Upper lobe of left lung (tissue), 4 donors: ENCODE results near the gene LMOD1.

ENCODE experiments used
- EP300 ChIP-seq, 4 donors: sonication (generic); formaldehyde crosslinking; IDR thresholded peaks; one replicate each; pipeline ENCODE4 v1.5.1; 2017; ENCODE audit warnings: antibody characterized with exemption in 4 of 4, control low read depth in 2 of 4
- POLR2A ChIP-seq, 4 donors: fragments of 450-650 bp; IDR thresholded peaks; one replicate each; pipeline ENCODE4 v1.5.1; 2016 to 2017; ENCODE audit warnings: antibody characterized with exemption in 4 of 4, mild to moderate bottlenecking in 2 of 4
- TF ChIP-seq, protein P1 (sequence below), 6 experiments: fragments of 450-650 bp in 4 of 6; fragments of 200-600 bp in 2 of 6; sonication (generic) in 2 of 6; IDR thresholded peaks; one replicate each; pipeline ENCODE4 v1.5.1; 2016 to 2019; ENCODE audit warnings: antibody characterized with exemption in 6 of 6

DNA sequence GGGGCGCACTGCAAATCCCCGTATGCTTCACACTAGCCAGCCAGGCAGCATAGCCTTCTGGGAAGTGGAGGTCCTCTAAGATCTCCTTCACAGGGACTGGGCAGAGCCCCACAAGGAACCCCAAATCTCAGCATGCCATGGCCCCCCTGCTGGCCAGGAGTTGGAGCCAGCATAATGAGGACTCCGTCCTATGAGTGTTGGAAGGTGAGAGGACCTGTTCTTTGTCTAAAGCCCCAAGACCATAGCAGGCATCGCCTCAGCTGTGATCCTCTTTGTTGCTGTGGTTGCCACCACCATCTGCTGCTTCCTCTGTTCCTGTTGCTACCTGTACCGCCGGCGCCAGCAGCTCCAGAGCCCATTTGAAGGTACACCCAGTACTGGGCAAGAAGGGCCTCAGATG lies 56.1 kb downstream of the LMOD1 start:
- TF ChIP-seq POLR2A (IDR thresholded peaks at IDR 0.05) (no peak), EP300 (IDR thresholded peaks at IDR 0.05) (no peak)
- TF ChIP-seq, protein P1, sequence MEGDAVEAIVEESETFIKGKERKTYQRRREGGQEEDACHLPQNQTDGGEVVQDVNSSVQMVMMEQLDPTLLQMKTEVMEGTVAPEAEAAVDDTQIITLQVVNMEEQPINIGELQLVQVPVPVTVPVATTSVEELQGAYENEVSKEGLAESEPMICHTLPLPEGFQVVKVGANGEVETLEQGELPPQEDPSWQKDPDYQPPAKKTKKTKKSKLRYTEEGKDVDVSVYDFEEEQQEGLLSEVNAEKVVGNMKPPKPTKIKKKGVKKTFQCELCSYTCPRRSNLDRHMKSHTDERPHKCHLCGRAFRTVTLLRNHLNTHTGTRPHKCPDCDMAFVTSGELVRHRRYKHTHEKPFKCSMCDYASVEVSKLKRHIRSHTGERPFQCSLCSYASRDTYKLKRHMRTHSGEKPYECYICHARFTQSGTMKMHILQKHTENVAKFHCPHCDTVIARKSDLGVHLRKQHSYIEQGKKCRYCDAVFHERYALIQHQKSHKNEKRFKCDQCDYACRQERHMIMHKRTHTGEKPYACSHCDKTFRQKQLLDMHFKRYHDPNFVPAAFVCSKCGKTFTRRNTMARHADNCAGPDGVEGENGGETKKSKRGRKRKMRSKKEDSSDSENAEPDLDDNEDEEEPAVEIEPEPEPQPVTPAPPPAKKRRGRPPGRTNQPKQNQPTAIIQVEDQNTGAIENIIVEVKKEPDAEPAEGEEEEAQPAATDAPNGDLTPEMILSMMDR (IDR thresholded peaks at IDR 0.05) = no peak
